Mesodermal cell (in vitro differentiated cells): ENCODE data around the gene CLIC1.

Source experiments
- H3K27ac ChIP-seq: 2 replicates; pipeline ENCODE4 v1.7.0; 2013; ENCODE audit warnings: mild to moderate bottlenecking, low read depth, low read length, moderate library complexity; ENCODE audit not compliant: severe bottlenecking
- H3K36me3 ChIP-seq: 2 replicates; pipeline ENCODE4 v1.7.1; 2013; ENCODE audit warnings: mild to moderate bottlenecking, low read length, moderate library complexity; ENCODE audit not compliant: control insufficient read depth, insufficient read depth
- H3K4me1 ChIP-seq: one replicate; pipeline ENCODE4 v1.7.1; 2013; ENCODE audit warnings: mild to moderate bottlenecking, low read length; ENCODE audit not compliant: insufficient read depth, control insufficient read depth, poor library complexity, severe bottlenecking
- H3K4me3 ChIP-seq: 2 replicates; pipeline ENCODE4 v1.7.0; 2013; ENCODE audit warnings: low read length, control low read depth, mild to moderate bottlenecking; ENCODE audit not compliant: insufficient read depth, poor library complexity, severe bottlenecking; ENCODE audit errors: extremely low read depth
- H3K9me3 ChIP-seq: 2 replicates; pipeline ENCODE4 v1.7.1; 2013; ENCODE audit warnings: mild to moderate bottlenecking, low read length, moderate library complexity; ENCODE audit not compliant: control insufficient read depth
- WGBS, 2 experiments: methylation state at CpG; one replicate each; pipeline ENCODE4 v1.1.5; 2013; ENCODE audit warnings: missing lambda C conversion rate in 2 of 2; ENCODE audit not compliant: insufficient coverage in 2 of 2; 5-methylcytosine and 5-hydroxymethylcytosine counted together

Gene CLIC1

DNA sequence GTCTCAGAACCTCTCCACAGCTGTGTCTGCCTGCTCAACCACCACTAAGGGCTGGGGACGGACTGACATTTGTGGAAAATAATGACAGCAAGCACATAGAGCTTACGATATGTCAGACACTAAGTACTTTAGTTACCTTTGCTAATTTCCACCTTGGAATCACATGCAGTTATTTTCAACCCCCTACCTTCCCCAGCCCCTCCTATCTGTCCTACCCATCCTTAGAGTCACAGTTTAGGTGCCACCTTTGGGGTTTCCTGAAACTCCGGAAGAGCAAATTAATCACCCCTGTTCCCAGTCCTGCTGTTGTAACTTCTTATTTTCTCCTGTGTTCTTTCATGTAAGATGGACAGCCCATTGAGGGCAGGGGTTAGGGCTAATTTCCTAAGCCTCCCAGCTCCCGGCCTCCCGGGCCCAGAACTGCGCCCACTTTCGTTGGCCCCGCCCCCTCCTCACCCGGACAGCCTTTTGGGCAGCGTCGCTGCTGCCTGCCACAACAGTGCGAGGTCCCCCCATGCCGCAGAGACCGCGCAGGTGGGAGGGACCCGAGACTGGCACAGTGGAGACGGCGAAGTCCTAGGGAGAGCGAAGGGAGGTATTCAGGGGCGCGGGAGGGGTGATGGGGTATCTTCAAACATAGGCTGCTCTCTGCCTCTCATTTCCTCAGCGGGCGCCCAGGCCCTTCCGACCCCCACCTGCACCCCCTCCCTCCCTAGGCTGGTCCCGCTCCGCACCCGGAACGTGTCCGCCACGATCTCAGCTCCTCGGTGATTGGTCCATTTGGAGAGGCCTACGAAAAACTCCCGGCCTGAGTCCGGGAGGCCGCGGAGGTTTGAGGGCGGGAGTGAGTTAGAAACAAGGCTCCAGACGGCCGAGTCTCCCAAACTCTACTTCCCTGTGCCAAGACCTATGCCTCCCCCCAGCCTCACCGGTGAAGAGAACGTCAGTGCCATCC, 8.3 kb downstream of the CLIC1 start:
- WGBS, 2 experiments, result 93 to 96% methylated on average over 32 to 35 of the region's 41 CpGs
- no peak overlapping the region for H3K27ac ChIP-seq
- no peak overlapping the region for H3K4me3 ChIP-seq
- H3K4me1 ChIP-seq, result peaks cover 24% of the 10 kb centered on the region
- no peaks in the 10 kb centered on the region for H3K9me3 ChIP-seq
- H3K36me3 ChIP-seq, result peaks cover 71% of the 10 kb centered on the region

DNA sequence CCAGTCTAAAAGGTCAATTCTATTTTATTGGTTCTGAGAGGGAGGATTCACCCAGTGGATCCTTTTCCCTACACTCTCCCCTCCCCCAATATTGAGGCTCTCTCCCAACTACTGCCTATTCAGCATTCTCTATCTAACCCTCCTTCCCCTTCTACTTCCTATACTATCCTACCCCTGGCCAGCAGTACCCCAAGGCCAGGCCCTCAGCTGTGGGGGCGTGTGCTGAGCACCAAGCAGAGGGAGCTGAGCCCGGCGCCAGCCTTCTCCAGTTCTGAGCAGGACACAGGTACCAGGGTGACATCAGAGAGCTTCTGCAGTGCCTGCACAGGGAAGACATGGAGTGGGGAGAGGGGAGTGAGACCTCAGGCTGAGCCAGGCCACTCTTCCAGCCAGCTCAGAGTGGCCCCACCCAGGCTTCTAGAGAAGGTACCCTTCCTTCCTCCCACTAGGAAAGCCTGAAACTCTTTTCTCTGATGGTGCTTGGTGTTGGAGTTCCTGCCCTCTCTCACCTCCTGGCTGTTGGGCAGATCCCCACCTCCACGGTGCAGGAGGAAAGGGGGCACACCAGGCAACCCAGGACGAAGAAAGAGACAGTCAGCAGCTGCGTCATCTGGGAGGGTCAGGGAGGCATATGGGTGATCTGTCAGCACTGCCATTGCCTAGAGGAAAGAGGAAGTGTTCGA, 9.2 kb downstream of the CLIC1 start:
- 90 to 96% methylated on average over 2 to 5 of the region's 7 CpGs for WGBS, 2 experiments
- peaks cover 20% of the 10 kb centered on the region for H3K4me1 ChIP-seq
- H3K27ac ChIP-seq, result no peak overlapping the region
- no peak overlapping the region for H3K4me3 ChIP-seq
- H3K9me3 ChIP-seq, result no peaks in the 10 kb centered on the region
- peaks cover 64% of the 10 kb centered on the region for H3K36me3 ChIP-seq

DNA sequence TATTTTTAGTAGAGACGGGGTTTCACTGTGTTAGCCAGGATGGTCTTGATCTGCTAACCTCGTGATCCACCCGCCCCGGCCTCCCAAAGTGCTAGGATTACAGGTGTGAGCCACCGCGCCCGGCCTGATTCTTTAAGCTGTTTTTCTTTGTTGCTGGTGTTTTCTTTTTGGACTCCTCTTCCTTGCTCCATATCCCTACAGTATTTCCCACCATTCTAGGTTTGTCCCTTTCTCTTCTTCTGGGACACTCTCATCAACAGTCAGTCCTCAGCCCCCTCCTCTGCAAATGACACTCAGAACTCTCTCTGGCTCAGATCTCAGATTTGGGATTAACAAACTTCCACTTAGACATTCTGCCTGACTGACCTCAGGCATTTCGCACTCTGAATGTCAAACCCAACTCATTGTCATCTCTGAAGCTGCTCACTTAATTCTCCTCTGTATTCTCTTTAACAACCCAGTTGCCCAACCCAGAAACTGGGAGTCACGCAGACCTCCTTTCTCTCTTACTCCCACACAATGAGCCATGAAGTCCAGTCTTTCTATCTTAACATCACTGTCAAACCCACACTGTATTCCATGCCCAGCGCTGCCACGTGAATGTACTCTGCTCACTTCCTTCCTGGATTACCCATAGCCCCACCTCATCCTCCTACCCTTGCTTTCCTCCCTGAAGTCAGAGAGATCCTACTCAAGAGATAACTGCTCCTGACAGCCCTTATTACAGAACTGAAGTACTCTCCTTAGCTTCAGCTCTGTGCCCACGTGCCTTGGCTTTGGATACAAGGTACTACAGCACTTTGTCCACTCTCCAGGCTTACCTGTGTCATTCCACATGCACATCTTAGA, 10.6 kb downstream of the CLIC1 start:
- H3K9me3 ChIP-seq, result no peaks in the 10 kb centered on the region
- peaks cover 49% of the 10 kb centered on the region for H3K36me3 ChIP-seq
- H3K4me3 ChIP-seq, result no peak overlapping the region
- WGBS, 2 experiments, result 92 to 94% methylated on average over 8 to 12 of the region's 12 CpGs
- no peak overlapping the region for H3K27ac ChIP-seq
- peaks cover 6% of the 10 kb centered on the region for H3K4me1 ChIP-seq

DNA sequence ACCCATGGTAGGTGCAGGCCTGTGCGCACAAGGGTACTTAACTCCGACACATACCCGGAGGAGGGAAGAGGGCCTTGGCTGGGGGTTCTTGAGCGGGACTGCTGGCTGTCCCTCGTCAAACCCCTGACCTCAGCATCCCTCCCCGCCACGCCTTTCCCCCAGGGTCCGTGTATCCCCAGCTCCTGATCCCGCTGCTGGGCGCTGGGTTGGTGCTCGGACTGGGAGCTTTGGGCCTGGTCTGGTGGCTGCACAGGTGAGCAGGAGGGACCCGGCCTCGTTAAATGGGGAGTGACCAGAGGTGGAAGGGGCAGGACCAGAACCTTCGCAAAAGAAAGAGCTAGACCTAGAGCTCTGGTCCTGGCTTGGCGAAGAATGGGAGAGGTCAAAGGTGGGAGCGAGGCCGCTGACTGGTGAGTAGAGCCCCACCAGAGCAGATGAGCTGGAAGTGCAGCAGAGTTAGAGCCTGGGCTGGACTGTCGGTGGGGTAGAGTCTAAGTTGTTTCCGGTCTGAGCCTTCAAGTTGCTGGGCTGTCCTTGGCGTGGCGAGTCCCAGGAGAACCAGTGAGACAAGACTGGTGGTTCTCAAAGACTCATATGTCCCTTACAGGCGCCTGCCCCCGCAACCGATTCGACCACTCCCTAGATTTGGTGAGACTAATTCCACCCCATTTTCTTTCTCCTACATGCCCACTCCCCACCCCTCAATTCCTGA, 12.2 kb downstream of the CLIC1 start:
- H3K4me1 ChIP-seq, result peaks cover 3% of the 10 kb centered on the region
- H3K36me3 ChIP-seq, result peaks cover 47% of the 10 kb centered on the region
- WGBS, 2 experiments, result 94 to 97% methylated on average over 23 to 24 of the region's 25 CpGs
- H3K9me3 ChIP-seq, result no peaks in the 10 kb centered on the region
- no peak overlapping the region for H3K27ac ChIP-seq
- no peak overlapping the region for H3K4me3 ChIP-seq

DNA sequence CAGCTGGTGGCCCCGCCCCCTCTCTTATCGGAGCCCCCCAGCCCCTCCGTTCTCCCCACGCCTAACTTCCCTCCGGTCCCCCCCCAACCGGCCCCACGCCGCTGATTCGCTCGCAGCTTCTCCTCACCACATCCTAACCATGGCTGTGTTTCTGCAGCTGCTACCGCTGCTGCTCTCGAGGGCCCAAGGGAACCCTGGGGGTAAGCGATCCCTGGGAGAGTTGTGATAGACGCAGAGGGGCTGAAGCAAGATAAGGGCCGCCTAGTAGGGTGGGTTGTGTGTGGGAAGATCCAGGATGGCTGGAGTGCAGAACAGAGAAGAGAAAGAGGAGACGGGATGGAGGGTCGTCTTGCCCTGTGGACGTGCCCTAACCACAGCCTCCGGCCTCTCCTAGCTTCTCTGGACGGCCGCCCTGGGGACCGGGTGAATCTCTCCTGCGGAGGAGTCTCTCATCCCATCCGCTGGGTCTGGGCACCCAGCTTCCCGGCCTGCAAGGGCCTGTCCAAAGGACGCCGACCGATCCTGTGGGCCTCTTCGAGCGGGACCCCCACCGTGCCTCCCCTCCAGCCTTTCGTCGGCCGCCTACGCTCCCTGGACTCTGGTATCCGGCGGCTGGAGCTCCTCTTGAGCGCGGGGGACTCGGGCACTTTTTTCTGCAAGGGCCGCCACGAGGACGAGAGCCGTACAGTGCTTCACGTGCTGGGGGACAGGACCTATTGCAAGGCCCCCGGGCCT, 12.9 kb downstream of the CLIC1 start, which contains the start of gene MPIG6B:
Gene MPIG6B, plus strand, starts transcription at position 129 of the 735 bp plus-strand sequence. Its CDS starts 11 bp downstream, at position 140.
- no peaks in the 10 kb centered on the region for H3K9me3 ChIP-seq
- peaks cover 42% of the 10 kb centered on the region for H3K36me3 ChIP-seq
- no peak within 1 kb of the TSS for H3K4me3 ChIP-seq
- 94% methylated on average over 31 to 35 of the region's 46 CpGs for whole genome bisulfite sequencing, 2 experiments
- H3K27ac ChIP-seq, result no peak within 1 kb of the TSS
- no peaks in the 10 kb centered on the region for H3K4me1 ChIP-seq

DNA sequence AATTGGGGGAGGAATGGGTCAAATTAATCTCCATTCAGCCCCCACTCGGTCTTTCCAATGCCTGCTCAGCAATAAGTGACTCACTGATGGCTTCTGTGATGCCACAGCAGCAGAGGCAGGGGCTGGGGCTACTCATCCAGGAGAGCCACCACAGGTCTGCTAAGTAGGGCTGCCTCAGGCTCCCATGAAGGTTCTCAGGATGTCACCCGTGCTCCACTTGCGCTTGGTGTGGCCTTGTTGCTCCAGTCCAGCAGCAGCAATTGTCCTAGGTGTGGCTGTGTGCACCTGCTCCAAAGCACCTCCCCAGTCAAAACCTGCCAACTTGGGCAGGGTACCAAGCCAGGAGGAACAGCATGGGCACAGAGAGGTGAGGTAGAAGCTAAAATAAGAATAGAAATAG, 14.2 kb downstream of the CLIC1 start:
- Histone ChIP-seq H3K4me3 (no peak overlapping the region), H3K36me3 (peaks cover 30% of the 10 kb centered on the region), H3K9me3 (no peaks in the 10 kb centered on the region), H3K4me1 (no peaks in the 10 kb centered on the region), H3K27ac (no peak overlapping the region)
- WGBS, 2 experiments, result 83 to 87% methylated on average over 3 of the region's 3 CpGs

DNA sequence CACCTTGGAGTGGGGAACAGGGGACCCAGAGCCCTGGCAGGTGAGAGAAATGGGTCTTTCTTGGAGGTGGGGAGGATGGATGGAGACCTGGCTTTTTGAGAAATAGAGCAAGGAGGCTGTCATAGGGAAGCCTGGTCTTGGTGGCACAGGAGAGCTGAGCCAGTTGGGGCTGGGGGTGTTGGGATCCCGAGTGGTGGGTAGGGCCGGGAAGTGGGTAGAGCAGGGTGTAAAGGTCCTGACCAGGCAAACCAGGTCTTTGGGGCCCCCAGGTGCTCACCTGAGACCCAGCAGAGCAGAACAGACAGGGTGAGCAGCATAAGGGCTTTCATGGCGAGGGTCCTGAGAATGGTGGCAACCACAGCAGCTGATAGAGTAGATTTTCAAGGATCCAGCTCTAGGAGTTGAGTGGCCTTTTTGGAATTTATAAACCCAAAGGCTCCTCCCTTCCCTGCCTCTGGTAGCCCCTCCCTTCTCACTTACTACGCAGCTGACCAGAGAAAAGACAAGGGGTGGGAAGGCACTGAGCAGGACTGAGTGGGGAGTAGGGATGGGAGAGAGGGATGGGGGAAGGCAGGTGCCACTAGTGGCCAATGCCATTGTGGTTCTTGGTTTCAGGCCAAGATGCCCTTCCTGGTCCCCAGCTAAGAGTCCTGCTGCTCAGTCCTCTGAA, 14.8 kb downstream of the CLIC1 start, which contains the start of gene LY6G6C:
Gene LY6G6C, minus strand, starts transcription at position 396 of the 670 bp plus-strand sequence. Its CDS starts 67 bp downstream, at position 329.
- 100% methylated on average over 1 of the region's 4 CpGs for WGBS, 2 experiments
- Histone ChIP-seq H3K4me3 (no peak within 1 kb of the TSS), H3K9me3 (no peaks in the 10 kb centered on the region), H3K4me1 (no peaks in the 10 kb centered on the region), H3K36me3 (peaks cover 23% of the 10 kb centered on the region), H3K27ac (no peak within 1 kb of the TSS)

DNA sequence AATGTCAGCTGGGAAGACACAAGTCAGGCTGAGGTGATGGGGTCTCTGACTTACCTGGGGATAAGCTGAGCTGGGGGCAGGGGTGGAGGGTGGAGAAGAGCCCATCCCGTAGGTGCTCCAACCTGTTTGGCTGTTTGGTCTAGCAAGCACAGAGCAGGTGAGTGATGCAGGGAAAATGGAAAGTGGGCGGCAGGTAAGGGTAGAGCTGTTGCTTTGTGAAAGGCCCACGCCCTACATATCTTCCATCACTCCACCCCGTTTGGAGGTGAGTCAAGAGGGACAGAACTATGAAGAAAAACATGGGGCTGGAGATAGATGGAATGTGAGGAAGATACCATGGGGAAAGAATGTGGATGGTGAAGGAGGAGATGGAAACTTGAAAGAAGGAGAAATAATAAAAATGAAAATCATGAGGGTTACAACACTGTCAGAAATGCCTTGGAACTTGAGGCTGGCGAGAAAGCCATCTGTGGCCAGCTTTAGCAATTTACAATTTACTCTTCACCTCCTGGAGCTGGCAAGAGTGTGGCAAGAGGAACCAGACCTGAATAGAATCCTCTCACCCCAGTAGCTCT, 16.0 kb downstream of the CLIC1 start:
- no peak overlapping the region for H3K27ac ChIP-seq

DNA sequence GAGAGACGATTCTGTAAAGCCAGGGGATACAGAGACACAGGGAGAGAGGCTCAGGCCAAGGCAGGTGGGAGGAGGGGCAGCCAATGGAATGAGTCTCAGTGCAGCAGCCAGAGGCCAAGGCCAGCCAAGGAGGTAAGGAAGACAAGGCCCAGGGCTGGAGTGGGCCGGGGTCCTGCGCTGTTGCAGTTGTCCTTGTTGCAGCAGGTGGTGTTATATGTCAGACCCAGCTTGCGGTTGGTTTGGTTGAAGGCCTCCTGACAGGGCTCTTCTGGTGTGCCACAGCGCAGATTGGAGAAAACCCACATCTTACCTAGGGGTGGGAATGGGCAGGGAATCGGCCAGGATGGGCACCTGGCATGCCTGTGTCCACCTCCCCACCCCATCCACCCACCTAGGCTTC, 17.3 kb downstream of the CLIC1 start:
- Histone ChIP-seq H3K9me3 (no peaks in the 10 kb centered on the region), H3K4me3 (no peak overlapping the region), H3K4me1 (peaks cover 5% of the 10 kb centered on the region), H3K27ac (no peak overlapping the region), H3K36me3 (peaks cover 2% of the 10 kb centered on the region)
- 93 to 98% methylated on average over 4 of the region's 6 CpGs for WGBS, 2 experiments

More for the DNA sequence above, 16.0 kb downstream of the CLIC1 start:
- WGBS, 2 experiments, result 82 to 98% methylated on average over 4 to 5 of the region's 5 CpGs
- Histone ChIP-seq H3K9me3 (no peaks in the 10 kb centered on the region), H3K36me3 (peaks cover 11% of the 10 kb centered on the region), H3K4me1 (no peaks in the 10 kb centered on the region), H3K4me3 (no peak overlapping the region)
